Dendritic cell treated with granulocyte-macrophage colony-stimulating factor and Interleukin-4, amounts not matched to agents 40 ng/mL and 50 ng/mL, for 4 days (primary cell): ENCODE results near the gene NCOA7.
A peak's percentile ranks its signal among the peaks of the same experiment; 100 is the strongest.
"Not testable (repeated sequence)": the region's sequence is repeated elsewhere in the genome, so short reads cannot be mapped to it uniquely, and the experiment has no call there.

Source experiments
- H3K27ac Mint-ChIP-seq: one replicate; pipeline ENCODE4 v1.8.0; 2022; ENCODE audit warnings: mild to moderate bottlenecking, mixed read lengths
- H3K27me3 Mint-ChIP-seq: one replicate; pipeline ENCODE4 v1.8.0; 2022; ENCODE audit warnings: mild to moderate bottlenecking, mixed read lengths
- H3K36me3 Mint-ChIP-seq: one replicate; pipeline ENCODE4 v1.8.0; 2022; ENCODE audit warnings: low read depth, mixed read lengths
- H3K4me1 Mint-ChIP-seq: one replicate; pipeline ENCODE4 v1.8.0; 2022; ENCODE audit warnings: low read depth, mixed read lengths
- H3K4me3 Mint-ChIP-seq: one replicate; pipeline ENCODE4 v1.8.0; 2022; ENCODE audit warnings: mild to moderate bottlenecking, moderate library complexity, mixed read lengths
- H3K9me3 Mint-ChIP-seq: one replicate; pipeline ENCODE4 v1.8.0; 2022; ENCODE audit warnings: mixed read lengths
- intact Hi-C: fragments of 100-400 bp; cut with micrococcal nuclease; formaldehyde crosslinking; loops from one replicate; pipeline ENCODE4 v1.15.0; 2022

Gene NCOA7

DNA sequence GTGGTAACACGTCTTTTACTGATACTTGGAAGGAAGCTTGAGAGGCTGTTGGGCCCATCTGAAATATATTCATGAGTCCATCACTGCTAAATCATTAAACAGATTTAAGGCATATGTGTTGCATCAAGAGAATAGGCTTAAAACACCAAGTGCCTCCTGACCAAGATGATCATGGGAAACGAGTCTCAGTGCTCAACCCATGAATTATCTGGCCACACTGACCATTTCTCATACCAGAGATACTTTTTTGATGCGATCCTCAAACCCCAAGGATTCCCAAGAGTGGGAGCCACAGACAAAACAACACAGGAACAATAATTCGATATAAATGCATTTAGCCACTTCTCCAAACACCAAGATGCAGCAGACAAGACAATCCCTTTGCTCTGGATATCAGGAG lies 24.1 kb upstream of the NCOA7 start:
- Mint-ChIP-seq H3K36me3 (no peaks in the 10 kb centered on the region), H3K27ac (no peak overlapping the region), H3K4me1 (peaks cover 5% of the 10 kb centered on the region), H3K27me3 (peaks cover 31% of the 10 kb centered on the region), H3K9me3 (no peaks in the 10 kb centered on the region), H3K4me3 (no peak overlapping the region)
- intact Hi-C loops: no loop called here

DNA sequence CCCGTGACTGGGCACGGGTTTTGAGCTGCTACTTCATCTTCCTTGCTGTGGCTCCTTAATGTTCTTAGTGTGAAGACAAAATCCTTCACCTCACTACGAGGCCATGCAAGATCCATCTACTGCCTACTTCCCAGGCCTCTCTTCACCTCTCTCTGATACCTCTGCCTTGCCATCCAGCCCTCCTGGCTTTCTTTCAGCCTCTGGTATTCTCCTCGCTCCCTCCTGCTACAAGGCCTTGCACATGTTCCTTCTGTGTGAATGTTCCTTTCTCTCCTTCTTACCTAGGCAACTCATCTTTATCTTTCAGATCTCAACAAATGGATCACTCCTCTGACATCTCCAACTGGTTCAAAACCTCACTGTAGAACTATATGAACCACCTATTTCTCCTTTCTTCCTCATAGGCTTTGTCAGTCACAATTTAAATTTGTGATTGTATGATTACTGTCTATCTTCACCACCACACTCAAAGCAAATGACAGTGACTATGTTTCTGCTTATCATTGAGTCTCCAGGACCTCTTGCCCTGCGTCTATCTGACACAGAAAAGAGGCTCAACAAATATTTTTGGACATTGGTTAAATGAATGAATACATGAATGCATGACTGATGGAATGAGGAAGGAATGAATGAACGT lies 21.5 kb upstream of the NCOA7 start:
- no peak overlapping the region for H3K27ac Mint-ChIP-seq
- peaks cover 5% of the 10 kb centered on the region for H3K4me1 Mint-ChIP-seq
- H3K27me3 Mint-ChIP-seq: peaks cover 23% of the 10 kb centered on the region
- no peaks in the 10 kb centered on the region for H3K36me3 Mint-ChIP-seq
- H3K9me3 Mint-ChIP-seq: no peaks in the 10 kb centered on the region
- intact Hi-C loops: loop anchor here (1.0 kb wide), 1 partner anchor 455 kb away; no protein-coding TSS in a partner anchor
- H3K4me3 Mint-ChIP-seq: no peak overlapping the region

DNA sequence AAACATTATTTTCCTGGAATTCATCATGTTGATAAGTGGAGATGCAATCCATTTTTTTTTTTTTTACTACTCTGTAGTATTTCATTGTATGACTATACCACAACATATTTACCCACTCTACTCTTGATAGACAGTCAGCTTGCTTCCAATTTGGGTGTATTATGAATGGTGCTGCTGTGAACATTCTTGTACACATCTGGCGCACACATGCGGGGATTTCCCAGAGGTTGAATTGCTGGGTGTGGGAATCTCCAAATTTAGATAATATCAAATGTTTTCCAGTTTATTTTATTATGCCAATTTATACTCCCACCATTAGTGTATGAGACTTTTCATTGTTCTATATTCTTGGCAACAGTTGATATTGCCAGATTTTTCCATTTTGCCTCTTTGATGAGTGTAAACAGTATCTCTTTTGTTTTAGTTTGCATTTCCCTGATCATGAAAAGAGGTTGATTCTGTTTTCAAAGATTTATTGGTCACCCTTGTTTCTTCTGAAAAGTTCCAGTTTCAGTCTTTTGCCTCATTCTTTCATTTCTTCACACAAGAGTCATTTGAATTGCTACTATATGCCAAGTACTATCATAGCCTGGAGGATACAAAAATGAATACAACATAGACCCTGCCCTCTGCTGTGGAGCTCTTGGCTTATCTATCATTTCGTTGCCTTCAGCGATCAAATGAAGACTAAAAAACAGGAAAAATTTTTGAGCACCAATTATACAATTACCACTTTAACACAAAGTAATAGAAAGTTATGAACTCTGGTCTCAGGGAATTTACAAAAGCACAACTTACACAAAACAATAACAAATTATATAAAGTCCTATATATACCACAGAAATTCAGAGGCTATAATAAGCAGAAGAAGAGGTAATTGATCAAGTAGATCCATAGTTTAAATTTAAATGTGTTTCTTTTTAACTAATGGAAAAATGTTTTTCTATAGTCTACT lies 17.1 kb upstream of the NCOA7 start:
- no peaks in the 10 kb centered on the region for H3K9me3 Mint-ChIP-seq
- H3K27ac Mint-ChIP-seq: no peak overlapping the region
- no peaks in the 10 kb centered on the region for H3K36me3 Mint-ChIP-seq
- H3K4me3 Mint-ChIP-seq: no peak overlapping the region
- intact Hi-C loops: no loop called here
- H3K4me1 Mint-ChIP-seq: peaks cover 5% of the 10 kb centered on the region
- H3K27me3 Mint-ChIP-seq: peaks cover 22% of the 10 kb centered on the region

DNA sequence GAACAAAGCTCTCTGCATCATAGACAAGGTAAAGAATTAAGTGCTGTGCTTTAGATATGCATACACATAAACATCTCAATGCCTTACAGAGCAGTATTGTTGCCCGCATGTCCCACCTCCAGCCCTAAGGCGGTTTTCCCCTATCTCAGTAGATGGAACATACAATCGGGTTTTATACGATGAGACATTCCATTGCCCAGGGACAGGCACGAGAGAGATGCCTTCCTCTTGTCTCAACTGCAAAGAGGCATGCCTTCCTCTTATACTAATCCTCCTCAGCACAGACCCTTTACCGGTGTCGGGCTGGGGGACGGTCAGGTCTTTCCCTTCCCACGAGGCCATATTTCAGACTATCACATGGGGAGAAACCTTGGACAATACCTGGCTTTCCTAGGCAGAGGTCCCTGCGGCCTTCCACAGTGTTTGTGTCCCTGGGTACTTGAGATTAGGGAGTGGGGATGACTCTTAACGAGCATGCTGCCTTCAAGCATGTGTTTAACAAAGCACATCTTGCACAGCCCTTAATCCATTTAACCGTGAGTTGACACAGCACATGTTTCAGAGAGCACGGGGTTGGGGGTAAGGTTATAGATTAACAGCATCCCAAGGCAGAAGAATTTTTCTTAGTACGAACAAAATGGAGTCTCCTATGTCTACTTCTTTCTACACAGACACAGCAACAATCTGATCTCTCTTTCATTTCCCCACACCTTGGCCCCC lies 14.5 kb upstream of the NCOA7 start:
- H3K4me1 Mint-ChIP-seq, H3K4me3 Mint-ChIP-seq, H3K9me3 Mint-ChIP-seq, intact Hi-C loops, H3K27ac Mint-ChIP-seq, H3K36me3 Mint-ChIP-seq: not testable (repeated sequence)
- peaks cover 22% of the 10 kb centered on the region for H3K27me3 Mint-ChIP-seq

DNA sequence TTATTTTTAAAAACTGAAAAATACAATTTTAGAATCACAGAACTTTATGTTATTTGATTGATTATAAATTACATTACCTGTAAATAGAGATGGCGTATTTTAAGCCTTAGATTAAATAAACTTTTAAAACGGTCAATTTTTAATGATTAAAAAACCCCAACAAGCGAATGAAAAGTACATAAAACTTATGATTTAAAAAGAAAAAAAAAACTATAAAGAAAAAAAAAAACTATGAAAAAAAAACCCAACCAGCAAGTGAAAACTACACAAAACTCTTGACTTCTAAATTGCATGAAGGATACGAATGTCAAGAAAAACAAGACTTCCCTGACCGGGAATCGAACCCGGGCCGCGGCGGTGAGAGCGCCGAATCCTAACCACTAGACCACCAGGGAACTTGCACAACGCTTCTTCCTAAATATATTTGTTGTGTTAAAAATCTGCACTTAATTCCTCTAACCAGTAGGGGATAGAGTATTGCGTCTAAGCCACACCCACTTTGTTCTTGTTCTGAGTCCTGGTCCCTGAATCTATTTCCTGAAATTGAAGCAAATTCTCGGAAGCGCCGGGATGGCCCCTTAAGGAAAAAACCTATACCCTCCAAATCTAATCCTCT lies 10.7 kb upstream of the NCOA7 start:
- Mint-ChIP-seq H3K27me3 (peaks cover 18% of the 10 kb centered on the region), H3K4me3 (no peak overlapping the region), H3K27ac (no peak overlapping the region), H3K9me3 (no peaks in the 10 kb centered on the region), H3K36me3 (no peaks in the 10 kb centered on the region), H3K4me1 (no peaks in the 10 kb centered on the region)
- intact Hi-C loops: loop anchor here (1.0 to 2.0 kb wide), 2 partner anchors 10 to 177 kb away; partner anchors contain the start of genes HINT3 and NCOA7

DNA sequence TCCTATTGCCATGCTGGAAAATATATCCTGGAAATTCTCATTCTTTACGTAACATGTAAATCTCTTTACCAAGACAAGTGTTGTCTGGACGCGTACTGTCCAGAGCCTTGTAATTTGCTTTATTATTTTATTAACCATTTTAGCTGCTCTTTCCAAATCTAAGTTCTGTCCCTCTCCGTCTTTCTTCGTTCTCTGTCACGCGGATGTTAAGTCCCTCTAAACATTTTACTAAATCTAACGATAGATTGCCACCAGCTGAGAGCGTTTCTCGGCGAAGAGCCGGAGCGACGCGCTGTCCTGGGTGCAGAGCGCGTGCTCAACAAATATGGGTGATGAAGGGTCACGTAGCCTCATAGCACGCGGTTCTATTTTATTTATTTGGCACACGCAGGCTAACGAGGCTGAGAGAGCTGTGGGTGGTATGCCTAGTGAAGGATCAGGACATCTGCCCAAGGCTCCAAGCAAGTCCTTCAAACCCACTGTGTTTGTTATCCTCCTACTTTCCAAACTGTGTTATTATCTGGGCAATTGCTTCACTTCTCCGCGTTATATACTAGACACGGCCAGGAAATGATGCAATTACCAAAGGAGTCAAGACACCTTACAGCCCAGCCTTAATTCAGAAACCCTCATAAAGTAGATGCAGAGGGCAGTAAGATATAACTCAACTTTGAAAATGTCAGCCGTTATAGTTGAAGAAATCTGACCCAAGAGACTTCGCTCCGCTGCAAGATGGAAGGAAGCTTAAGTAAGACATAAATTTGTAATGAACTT lies 10.0 kb upstream of the NCOA7 start:
- Mint-ChIP-seq H3K27ac (no peak overlapping the region), H3K4me1 (no peaks in the 10 kb centered on the region), H3K36me3 (no peaks in the 10 kb centered on the region), H3K4me3 (no peak overlapping the region), H3K27me3 (peaks cover 15% of the 10 kb centered on the region), H3K9me3 (no peaks in the 10 kb centered on the region)
- intact Hi-C loops: loop anchor here (1.0 to 2.0 kb wide), 2 partner anchors 10 to 176 kb away; partner anchors contain the start of genes HINT3 and NCOA7

DNA sequence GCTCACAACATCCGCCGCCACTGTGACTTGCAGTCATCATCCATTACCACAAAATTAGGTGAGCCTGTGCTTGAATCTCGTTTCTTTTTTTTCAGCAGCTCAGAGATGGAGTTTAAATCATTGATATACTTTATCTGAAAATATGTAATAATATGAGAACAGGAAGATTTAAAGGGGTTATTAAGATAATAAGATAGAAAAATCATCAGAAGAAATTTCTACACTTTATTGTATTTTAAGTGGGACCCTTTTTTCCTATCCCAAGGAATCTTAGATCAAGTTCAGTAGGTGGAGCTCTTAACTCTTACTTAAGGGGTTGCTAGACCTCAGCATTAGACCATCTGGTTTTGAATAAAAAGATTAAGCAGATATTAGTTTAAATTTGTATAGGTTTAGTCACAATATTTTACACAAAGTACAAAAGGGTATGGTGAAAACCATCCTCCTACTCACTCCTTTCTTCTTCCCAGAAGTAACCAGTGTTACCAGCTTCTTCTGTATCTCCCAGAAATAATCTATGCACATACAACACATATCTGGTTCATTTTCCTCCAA lies 9.4 kb upstream of the NCOA7 start:
- intact Hi-C loops: loop anchor here (2.0 kb wide), 1 partner anchor 175 kb away; the partner anchor contains the start of gene HINT3
- Mint-ChIP-seq H3K4me1 (no peaks in the 10 kb centered on the region), H3K36me3 (no peaks in the 10 kb centered on the region), H3K27me3 (peaks cover 11% of the 10 kb centered on the region), H3K4me3 (no peak overlapping the region), H3K9me3 (no peaks in the 10 kb centered on the region), H3K27ac (no peak overlapping the region)

DNA sequence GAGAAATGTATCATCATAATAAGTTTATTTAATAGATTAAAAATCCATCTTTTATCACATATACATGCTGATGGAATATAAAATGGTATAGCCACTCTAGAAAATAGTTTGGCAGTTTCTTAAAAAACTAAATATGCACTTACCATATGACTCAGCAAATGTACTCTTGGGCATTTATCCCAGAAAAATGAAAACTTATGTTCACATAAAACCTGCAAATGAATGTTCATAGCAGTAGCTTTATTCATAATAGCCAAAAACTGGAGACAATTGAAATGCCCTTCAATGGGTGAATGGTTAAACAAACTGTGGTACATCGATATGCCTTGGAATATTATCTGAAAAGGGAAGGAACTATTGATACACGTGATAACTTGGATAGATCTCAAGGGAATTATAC lies 6.4 kb upstream of the NCOA7 start:
- intact Hi-C loops: no loop called here
- Mint-ChIP-seq H3K36me3 (no peaks in the 10 kb centered on the region), H3K27ac (no peak overlapping the region), H3K4me1 (peaks cover 2% of the 10 kb centered on the region), H3K4me3 (no peak overlapping the region), H3K9me3 (no peaks in the 10 kb centered on the region), H3K27me3 (no peaks in the 10 kb centered on the region)

DNA sequence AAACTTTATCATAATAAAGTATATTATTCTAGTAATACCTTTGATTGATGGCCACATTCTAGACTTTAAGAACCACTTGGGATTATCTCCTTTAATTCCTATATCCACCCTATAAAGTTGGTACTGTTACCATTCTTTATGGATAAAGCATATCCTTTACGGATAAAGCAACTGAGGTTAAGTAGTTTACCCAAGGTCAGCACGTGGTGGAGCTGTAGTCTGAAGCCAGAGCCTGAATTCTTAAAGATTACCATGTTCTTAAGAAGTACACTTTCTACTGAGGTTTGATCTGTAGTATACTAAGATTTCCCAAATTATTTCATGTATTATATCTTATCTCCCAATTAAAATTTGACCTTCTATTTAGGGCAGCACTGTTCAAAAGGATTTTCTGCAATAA lies 3.0 kb upstream of the NCOA7 start:
- H3K4me3 Mint-ChIP-seq: no peak overlapping the region
- intact Hi-C loops: no loop called here
- peaks cover 8% of the 10 kb centered on the region for H3K36me3 Mint-ChIP-seq
- peaks cover 15% of the 10 kb centered on the region for H3K4me1 Mint-ChIP-seq
- no peaks in the 10 kb centered on the region for H3K9me3 Mint-ChIP-seq
- no peak overlapping the region for H3K27ac Mint-ChIP-seq
- H3K27me3 Mint-ChIP-seq: no peaks in the 10 kb centered on the region

DNA sequence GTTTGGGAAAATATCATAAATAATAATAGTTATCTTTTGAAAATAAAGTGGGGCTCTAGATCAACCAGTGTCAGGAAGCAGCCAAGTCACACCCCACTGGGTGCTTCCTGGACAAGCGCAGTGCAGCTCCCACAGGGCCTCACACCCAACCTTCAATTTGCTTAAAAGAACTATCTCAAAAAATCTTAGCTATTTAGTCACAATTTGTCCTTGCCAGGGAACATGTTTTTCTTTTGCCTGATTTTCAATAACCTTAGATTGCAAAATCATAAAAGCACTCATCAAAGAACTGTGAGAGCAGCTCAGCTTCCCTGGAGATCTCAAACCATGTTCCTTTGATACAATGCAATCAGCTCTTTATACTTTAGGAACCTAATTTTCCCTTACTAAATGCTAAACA lies 1.6 kb upstream of the NCOA7 start:
- intact Hi-C loops: no loop called here
- H3K36me3 Mint-ChIP-seq: peaks cover 8% of the 10 kb centered on the region

DNA sequence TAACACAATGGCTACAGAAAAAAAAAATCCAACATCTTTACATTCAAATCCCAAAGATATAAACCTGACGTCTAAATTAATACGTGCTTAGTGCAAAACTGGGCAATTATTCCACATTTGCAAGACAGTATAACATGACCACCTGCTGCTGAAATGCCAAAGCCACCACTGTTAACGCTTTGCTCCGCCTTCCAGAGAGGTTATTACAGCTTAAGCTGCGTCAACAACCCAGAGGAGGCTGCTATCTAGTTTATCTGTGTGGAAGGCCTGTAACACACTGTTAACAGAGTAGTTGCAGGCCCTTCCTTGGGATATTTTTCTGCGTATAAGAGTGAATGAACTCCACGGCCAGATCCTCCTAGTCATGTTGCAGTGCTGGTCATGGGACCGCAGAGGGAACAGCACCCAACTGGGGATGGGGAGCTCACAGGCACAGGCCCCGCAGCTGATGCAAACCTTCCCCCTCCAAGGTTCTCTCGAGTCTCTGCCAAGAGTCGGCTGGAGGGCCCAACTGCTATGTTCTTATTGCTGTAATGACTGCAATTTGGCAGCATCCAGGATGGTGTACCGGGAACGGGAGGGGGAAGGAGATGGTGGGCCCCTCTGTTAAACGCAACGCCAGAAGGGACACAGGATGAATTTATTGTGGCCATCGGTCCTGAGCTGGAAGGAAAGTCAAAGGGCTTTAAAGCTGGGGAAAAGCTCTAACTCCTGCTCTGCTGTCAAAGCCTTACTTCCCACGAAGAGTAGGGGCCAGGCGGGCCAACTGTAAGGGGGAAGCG lies 993 bp upstream of the NCOA7 start:
- H3K27ac Mint-ChIP-seq: peak overlapping the region; percentile 97
- no peaks in the 10 kb centered on the region for H3K9me3 Mint-ChIP-seq
- peak overlapping the region; percentile 82 for H3K4me3 Mint-ChIP-seq
- intact Hi-C loops: loop anchor here (1.0 to 5.0 kb wide), 2 partner anchors 9 to 43 kb away; no protein-coding TSS in a partner anchor
- no peaks in the 10 kb centered on the region for H3K27me3 Mint-ChIP-seq
- peaks cover 25% of the 10 kb centered on the region for H3K4me1 Mint-ChIP-seq
- H3K36me3 Mint-ChIP-seq: peaks cover 8% of the 10 kb centered on the region

More for the DNA sequence above, 1.6 kb upstream of the NCOA7 start:
- Mint-ChIP-seq H3K27me3 (no peaks in the 10 kb centered on the region), H3K4me1 (peaks cover 25% of the 10 kb centered on the region), H3K4me3 (no peak overlapping the region), H3K27ac (peak overlapping the region; percentile 97), H3K9me3 (no peaks in the 10 kb centered on the region)

DNA sequence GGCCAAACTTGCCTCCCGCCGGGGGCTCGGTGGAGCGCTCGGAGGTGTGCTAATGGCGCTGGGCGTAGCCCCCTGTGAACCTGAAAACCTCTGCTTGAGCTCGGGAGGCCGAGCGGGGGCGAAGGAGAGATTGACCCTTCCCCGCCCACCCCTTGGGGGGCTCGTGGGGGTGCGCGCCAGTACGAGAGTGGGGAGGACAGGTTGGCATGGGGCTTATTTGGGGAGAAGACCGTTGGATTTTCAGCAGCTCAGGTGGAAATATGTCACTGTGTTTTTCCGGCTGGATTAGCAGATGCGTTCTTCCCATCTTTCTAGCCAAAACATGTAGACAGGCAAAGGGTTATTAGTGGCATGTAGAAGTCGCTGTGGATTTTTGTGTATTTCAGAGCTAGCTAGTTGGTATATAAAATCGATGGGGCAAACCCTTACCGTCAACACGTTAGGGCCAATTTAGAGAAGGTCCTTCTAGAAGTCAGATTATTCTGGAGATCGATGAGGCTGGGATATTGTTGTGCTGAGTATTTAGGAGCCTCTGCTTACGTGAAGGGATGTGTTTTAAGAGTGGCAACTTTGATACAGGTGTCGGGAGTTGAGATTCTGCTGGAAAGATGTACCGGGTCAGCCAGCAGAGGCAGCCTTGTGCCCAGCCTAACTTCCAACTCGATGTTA lies 525 bp downstream of the NCOA7 start:
- Mint-ChIP-seq H3K36me3 (peaks cover 8% of the 10 kb centered on the region), H3K27me3 (no peaks in the 10 kb centered on the region), H3K4me3 (peak overlapping the region; percentile 82), H3K27ac (peak overlapping the region; percentile 97), H3K4me1 (peaks cover 33% of the 10 kb centered on the region), H3K9me3 (no peaks in the 10 kb centered on the region)
- intact Hi-C loops: loop anchor here (5.0 kb wide), 1 partner anchor 41 kb away; no protein-coding TSS in a partner anchor
